HG02642 (cell line): ENCODE data around the gene CPT1A.
A peak's percentile ranks its signal among the peaks of the same experiment; 100 is the strongest.
"Not testable (repeated sequence)": the region's sequence is repeated elsewhere in the genome, so short reads cannot be mapped to it uniquely, and the experiment has no call there.

Source experiments
- ATAC-seq: cut with Tn5 transposase; IDR thresholded peaks from one replicate; pipeline ENCODE4 v1.9.1; 2021; ENCODE audit warnings: mild to moderate bottlenecking; ENCODE audit not compliant: unreplicated experiment, poor library complexity

Gene CPT1A

DNA sequence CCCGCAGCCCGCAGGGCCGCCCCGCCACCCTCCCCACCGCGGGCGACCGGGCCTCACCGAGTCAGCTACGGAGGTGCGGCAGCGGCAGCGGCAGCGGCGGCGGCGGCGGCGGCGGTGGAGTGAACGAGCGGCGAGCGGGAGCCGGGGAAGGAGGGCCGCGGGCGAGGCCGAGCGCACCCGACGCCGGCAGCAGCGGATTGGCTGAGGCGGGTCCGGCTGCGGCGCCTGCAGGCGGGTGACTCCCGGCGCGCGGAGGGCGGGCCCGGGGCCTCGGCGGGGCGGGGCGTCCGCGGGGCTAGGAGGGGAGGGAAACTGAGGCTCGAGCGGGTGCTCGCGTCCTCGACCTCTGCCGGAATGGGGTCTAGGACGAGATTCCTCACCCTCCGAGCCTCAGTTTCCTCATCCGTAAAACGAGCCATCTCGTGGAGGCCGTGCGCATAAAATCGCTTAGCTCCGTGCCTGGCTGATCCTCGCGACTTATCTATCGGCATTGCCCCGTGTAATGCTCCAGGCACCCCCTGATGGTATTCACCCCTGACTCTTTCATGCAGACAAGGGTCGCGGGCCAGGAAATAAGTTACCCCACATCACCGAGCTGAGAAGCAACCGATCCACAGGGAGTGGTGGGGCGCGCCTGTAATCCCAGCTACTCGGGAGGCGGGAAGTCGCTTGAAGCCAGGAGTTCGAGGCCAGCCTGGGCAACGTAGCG, at the start of gene CPT1A:
CPT1A (minus strand) TSS at position 199 of the 709 bp plus-strand sequence. CDS start 26,442 bp downstream, outside the sequence.
- ATAC-seq = peak; percentile 28

DNA sequence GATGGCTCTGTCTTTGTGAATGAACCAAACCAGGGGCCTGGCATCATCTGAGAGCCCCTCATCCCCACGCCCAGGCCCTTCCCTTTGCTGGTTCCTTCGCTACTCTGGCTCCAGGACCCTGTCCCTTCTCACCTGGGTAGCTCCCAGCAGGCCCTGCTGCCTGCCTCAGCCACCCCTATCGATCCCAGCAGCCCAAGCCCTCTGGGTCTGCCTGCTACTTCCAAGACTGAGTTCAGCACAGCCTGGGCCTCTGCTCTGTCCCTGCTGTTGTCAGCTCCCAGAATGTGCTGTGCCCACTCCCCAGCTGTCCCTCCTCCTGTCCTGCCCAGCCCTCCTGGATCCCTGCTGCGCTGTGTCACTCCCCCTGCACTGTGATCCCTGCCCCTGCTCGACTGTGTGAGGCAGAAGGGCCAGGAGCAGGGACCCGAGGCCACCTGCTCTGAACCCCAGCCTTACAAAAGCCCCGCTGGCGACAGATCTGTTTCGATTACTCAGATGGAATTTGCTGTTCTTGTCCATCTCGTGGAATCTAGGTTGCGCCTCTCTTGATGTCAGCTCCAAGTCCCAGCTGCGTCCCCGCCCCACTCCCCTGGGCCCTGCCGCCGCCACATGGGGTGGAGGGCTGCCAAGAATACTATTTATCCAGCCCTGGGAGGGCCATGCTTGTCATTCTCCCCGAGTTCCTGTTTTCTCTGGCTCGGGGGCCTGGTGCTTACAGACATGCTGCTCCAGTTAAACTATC, 48.9 kb upstream of the CPT1A start:
- no peak for ATAC-seq

- ATAC-seq = no peak
Measured at GRCh38 chr11:68889948-68890446, 48.3 kb upstream of the CPT1A start.

GRCh38 chr11:68884827-68885226, 43.1 kb upstream of the CPT1A start:
- not testable (repeated sequence) for ATAC-seq

DNA sequence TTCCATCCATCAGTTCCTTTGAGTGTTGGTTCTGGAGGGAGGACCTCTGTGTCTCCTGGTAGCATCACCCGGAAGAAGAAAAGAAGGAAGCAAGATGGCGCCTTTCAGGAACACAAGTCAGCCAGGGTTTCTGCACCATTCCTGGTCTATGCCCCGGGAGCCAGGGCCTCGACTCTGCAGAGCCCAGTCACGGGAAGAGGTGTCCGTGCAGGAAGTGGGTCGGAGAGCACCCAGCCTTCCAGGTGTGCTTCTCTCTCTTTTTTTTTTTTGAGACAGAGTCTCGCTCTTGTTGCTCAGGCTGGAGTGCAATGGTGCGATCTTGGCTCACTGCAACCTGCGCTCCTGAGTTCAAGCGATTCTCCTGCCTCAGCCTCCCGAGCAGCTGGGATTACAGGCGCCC, 40.7 kb upstream of the CPT1A start:
- no peak for ATAC-seq

DNA sequence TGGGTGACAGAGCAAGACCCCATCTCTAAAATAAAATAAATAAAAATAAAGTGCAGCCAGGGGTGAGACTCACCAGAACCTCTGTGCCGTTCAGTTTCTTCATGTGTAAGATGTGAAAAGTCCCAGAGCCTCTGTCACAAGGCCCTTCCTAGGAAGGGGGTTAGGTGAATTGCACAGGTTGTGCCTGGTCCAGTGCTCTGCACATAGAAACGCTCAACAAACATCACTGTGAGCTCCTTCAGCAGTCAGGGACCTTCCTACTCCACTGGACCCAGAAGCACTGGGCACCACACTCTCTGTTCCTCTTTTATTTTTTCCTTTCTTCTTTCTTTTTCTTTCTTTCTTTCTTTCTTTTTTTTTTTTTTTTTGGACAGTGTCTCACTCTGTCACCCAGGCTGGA, 39.6 kb upstream of the CPT1A start:
- no peak for ATAC-seq

- no peak for ATAC-seq
Measured at GRCh38 chr11:68880851-68881250, 39.1 kb upstream of the CPT1A start.

DNA sequence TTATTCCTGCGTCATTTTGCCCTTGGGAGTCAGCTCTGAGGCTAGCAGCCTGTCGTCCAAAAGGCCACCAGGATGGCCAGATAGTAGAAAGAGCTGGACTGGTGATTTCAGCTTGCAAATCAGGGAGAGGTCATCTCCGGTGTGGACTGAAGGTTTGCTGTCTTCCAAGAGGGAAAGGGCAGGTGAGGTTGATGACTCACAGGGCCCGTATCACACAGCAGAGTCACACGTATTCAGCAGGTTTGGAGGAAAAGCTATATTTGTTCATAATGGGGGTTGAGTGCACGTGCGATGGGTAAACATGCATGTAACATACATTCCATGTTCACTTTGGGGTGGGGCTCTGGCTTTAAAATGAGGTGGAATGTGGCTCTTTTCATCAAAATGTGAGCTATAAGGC, 36.3 kb upstream of the CPT1A start:
- no peak for ATAC-seq

- ATAC-seq = no peak
Measured at GRCh38 chr11:68872216-68873003, 30.7 kb upstream of the CPT1A start.

DNA sequence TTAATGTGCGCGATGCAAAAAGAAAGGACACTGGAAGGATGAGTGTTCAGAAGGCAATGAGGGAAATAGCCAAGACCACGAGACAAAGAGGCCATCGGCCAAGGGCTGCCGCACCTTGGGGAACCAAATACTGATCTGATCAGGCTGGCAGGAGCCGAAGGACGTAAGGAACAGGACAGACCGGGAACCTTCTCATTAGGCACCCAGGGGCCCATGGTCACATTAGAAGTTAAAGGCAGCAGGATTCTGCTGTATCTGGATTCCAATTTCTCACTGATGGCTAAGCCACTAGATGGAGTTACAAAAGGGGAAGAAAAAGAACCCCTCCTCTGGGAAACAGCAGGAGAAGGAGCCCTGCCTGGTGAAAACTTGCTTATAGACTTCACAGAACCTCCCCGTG, 28.8 kb upstream of the CPT1A start:
- ATAC-seq = no peak

- ATAC-seq = no peak
Measured at GRCh38 chr11:68868221-68868835, 26.6 kb upstream of the CPT1A start.

GRCh38 chr11:68867066-68867465, 25.4 kb upstream of the CPT1A start:
- ATAC-seq = no peak

GRCh38 chr11:68865241-68865640, 23.5 kb upstream of the CPT1A start:
- no peak for ATAC-seq

GRCh38 chr11:68863553-68864265, 22.0 kb upstream of the CPT1A start:
- no peak for ATAC-seq

- ATAC-seq = no peak
Measured at GRCh38 chr11:68862421-68862820, 20.7 kb upstream of the CPT1A start.

DNA sequence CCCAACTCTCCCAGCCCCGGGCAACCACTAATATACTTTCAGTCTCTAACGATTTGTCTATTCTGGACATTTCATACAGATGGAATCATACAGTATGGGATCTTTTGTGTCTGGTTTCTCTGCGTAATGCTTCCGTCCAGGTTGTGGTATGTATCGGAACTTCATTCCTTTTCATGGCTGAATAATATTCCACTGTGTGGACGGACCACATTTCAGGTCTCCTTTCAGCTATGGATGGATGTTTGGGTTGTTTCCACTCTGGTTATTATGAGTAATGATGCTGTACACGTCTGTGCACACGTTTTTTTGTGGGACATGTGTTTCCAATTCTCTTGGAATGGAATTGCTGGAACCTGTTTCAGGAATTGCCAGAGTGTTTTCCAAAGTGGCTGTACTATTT, 17.4 kb upstream of the CPT1A start:
- ATAC-seq = no peak

GRCh38 chr11:68857037-68857586, 15.4 kb upstream of the CPT1A start:
- ATAC-seq = no peak

- not testable (repeated sequence) for ATAC-seq
Measured at GRCh38 chr11:68856425-68857030, 14.8 kb upstream of the CPT1A start.
